ENCODE data around the gene VAV2.
A peak's percentile ranks its signal among the peaks of the same experiment; 100 is the strongest.
"Not testable (repeated sequence)": the region's sequence is repeated elsewhere in the genome, so short reads cannot be mapped to it uniquely, and the experiment has no call there.

Gene VAV2

DNA sequence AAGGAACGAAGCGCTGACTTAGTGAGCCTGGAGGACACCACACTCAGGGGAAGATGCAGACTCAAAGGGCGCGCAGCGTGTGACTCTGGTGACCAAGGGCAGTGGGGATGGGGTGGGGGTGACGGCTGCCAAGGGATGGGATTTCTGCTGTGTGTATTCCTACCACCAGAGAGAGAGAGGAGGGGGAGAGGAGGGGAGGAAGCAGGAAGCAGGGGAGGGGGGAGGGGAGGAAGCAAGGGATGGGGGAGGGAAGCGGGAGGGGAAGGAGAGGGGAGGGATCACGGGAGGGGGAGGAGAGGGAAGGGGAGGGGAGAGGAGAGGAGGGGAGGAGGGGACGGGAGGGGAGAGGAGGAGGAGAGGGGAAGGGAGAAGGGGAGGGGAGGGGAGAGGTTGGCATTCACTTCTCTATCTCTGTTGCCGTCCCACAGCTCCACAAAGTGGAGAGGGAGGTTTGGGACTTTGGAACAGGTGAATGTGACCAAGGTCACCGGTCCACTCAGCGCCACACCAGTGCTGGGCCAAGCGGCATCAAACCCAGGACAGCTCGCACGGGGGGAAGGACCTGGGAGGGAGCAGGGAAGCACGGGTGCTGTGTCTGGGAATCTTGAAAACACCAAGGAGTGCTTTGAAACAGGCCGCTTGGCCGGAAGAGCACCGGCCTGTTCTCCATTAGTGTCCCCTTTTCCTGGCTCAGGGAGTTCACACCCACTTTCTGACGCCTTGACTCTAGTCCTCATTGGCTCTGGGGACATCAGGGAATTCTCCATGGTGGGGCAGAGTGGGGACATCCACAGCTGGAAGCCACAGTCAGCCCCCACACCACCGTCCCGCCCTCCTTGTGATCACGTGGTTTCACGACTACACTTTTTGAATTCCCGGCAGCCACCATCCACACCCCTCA, 77.4 kb downstream of the VAV2 start:
- no peak for DNase-seq

- no peak for DNase-seq
Measured at GRCh38 chr9:133913571-133914369, 78.4 kb downstream of the VAV2 start.

GRCh38 chr9:133910855-133911514, 81.1 kb downstream of the VAV2 start:
- no peak for DNase-seq

DNA sequence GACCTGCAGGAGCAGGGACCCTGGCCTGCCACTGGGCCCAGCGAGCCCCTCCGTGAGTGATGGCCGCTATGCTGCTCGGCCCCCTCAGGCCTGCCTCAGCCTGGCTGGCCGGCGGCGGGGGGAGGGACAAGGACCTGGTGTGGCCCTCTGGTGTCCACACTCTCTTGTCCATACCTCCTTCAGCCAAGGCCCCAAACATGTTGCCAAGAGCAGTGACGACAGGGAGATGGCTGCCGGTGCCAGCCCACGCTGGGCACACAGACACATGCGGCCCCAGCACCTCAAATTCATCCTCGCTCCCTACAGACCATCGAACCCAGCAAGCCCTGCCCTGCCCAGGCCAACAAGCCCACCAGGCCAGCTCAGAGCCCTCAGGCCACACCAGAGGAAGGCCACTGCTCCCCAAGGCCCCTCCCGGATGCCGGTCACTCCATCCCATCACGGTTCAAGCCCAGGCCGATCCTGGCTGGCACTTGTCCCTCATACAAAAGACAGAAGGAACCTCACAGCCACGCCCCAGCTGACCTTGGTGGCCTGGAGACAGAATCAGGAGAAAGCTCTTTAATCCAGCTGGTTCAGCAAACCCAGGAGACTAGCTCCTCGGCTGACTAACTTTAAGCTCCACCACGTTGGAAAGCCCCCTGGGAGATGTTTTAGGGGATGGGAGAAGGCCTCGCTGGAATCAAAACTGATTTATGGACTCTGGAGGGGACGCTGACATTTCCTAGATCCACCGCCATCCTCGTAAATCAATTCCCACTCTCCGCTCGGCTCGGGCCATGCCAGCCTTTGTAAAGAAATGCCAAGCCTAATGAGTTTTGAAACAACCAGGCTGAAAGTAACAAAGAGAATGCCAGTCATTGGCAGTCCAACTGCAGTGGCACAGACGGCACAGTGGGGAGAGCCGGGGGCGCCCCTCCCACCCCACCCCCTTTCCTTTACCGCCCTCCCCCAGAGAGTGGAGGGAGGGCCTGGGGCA, 84.9 kb downstream of the VAV2 start:
- DNase-seq, result peak; percentile 19

DNA sequence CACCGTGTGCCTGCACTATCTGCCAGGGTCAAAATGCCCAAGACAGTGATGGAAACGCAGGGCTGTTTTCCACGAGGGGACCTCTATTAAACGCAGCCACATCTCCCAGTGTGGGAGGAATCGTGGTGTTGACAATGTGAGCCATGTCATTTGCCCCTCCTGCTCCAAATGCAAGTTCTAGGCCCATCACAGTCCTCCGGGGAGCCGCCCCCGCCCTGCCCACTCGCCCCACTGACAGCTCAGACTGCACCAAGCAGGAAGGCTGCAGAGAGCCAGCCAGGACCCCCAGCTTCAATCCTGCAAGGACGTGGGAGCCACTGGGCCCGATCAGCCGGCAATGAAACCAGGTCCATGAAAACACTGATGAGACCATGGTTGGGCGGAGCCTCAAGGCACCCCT, 85.9 kb downstream of the VAV2 start:
- DNase-seq, result no peak

GRCh38 chr9:133905493-133905892, 86.6 kb downstream of the VAV2 start:
- DNase-seq, result no peak

DNA sequence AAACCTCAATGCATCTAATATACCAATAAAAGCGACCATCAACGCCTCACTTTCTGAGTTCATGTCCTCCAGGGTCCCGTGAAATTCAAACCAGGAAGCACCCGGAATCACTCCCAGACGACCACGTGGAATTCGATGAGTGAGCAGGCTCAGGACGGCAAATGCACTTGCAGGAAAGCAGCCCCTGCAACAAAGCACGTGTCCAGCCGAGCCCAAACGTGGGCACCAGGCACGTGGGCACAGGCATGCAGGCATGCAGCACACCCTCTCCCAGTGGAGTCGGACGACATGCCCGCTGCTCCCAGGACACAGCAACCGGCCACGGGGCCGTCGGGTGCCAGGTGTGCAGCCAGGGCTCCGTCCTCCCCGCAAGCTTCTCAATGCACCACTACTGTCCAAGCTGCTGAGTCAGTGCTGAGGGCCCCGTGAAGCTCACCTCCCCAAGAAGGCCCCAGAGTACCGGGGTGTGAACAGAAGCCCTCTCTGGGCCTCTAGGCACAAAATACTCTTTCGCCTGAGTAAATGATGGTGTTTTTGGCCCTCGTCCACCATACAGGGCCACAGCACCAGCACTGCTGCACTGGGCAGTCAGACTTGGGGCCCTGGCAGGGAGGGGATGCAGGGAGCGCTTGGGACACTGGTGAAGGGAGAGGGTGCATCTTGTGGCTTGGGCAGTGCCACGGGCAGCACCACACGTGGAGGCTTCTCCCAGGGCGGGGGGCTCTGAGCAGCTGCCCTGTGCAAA, 87.6 kb downstream of the VAV2 start:
- DNase-seq, result no peak

- DNase-seq, result no peak
Measured at GRCh38 chr9:133901184-133901835, 90.8 kb downstream of the VAV2 start.

- DNase-seq, result no peak
Measured at GRCh38 chr9:133897675-133898074, 94.4 kb downstream of the VAV2 start.

DNA sequence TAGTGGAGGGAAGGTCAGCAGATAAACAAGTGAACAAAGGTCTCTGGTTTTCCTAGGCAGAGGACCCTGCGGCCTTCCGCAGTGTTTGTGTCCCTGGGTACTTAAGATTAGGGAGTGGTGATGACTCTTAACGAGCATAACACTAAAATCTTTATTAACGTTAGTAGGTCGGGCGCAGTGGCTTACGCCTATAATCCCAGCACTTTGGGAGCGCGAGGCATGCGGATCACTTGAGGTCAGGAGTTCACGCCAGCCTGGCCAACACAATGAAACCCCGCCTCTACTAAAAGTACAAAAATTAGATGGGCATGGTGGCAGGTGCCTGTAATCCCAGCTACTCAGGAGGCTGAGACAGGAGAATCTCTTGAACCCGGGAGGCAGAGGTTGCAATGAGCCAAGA, 96.1 kb downstream of the VAV2 start:
- DNase-seq, result not testable (repeated sequence)

DNA sequence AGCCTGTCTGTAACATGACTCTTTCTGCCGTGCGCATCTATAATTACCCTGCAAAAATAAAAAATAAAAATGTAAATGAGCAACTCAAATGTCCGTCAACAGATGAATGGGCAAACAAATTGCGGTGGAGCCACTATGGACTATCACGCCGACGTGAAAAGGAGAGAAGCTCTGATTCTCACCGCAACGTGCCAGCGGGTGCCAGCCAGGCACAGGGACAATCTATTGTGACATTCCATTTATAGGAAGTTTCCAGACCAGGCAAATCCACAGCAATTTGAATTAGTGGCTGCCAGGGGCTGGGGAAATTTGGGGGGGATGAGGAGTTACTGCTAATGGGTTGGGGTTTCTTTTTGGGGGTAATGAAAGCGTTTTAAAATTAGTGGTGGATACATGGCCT, 96.8 kb downstream of the VAV2 start:
- no peak for DNase-seq

- no peak for DNase-seq
Measured at GRCh38 chr9:133894377-133895321, 97.5 kb downstream of the VAV2 start.

- DNase-seq, result no peak
Measured at GRCh38 chr9:133893191-133893994, 98.7 kb downstream of the VAV2 start.

- no peak for DNase-seq
Measured at GRCh38 chr9:133892193-133892920, 99.8 kb downstream of the VAV2 start.

DNA sequence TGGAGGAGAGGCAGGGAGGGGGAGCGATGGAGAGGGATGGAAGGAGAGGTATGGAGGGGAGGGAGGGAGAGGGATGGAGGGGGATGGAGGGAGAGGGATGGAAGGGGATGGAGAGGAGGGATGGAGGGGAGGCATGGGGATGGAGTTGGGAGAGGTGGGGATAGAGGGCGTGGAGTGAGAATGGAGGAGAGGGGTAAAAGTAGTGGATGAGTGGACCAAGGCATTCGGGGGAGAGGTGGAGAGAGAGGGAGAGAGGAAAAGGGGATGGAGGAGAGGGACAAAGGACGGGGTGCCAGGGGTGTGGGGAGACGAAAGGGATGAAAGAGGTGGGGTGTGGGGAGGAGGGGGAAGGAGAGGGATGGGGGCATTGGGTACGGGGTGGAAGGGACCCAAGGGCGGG, 100.4 kb downstream of the VAV2 start:
- DNase-seq, result no peak

- no peak for DNase-seq
Measured at GRCh38 chr9:133890583-133890982, 101.5 kb downstream of the VAV2 start.

DNA sequence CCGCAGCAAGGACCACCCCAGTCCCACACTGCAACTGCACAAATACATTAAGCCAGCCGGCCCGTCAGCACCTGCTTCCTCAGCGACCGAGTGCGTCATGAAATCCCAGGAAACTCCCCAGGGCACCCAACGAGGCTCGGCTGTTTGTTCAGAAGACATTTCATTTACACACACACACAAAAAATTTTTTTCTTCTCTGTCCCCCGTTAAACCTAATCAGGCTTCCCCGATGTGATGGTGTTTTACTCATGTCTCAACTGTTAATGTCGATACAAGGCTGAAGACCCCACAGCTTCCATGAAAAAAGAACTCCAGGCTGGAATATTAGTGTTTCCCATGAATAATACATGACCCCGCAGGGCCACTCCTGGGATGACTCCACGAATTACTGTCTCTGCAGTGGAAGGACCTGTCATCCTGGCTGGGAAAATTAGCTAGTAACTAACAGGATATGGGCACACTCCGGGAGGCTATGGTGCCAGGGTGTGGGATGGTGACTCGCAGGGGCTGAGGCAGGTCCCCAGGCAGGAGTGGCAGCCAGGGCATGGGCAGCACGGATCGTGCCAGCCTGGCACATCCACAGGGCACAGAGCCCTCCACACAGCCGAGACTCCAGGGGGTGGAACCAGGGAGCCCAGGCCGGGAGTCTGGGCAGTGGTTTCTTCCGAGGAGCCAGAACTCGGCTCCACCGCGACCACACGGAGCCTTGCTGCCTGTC, 102.4 kb downstream of the VAV2 start:
- peak; percentile 10 for DNase-seq
